Muscle of back (tissue), 11 donors: ENCODE data around the gene CHD9NB. TPM values are rescaled to one million over a fixed set of nuclear protein-coding genes. Genes with fewer than 3 reads are reported as not detected.

ENCODE experiments used
- DNase-seq, 3 donors: peaks; one replicate each; pipeline versions ENCODE4 v3.0.0 to v3.0.0-alpha.2; 2013
- polyA plus RNA-seq, 10 donors: library from polyadenylated mRNA; unstranded; fragments of 120-200 nt; gene quantifications; one replicate each; pipeline ENCODE4 v1.2.1, GENCODE V29; 2013; ENCODE audit not compliant: insufficient read length in 10 of 10

The CHD9NB gene
- polyA plus RNA-seq, 10 donors: 1.3 to 4.6 (median 2.3) TPM

GRCh38 chr16:53035176-53035942 is 17.3 kb downstream of the CHD9NB start:
- DNase-seq: no peak

- DNase-seq: no peak
These were observed 18.4 kb downstream of the CHD9NB start for GRCh38 chr16:53034306-53034705.

GRCh38 chr16:53031323-53031942 is 21.3 kb downstream of the CHD9NB start:
- DNase-seq: no peak

- no peak for DNase-seq
These were observed 22.7 kb downstream of the CHD9NB start for GRCh38 chr16:53029971-53030370.

GRCh38 chr16:53024045-53024444 is 28.7 kb downstream of the CHD9NB start:
- no peak for DNase-seq

- peak; percentile 42 to 83 (median 65) for DNase-seq
These were observed 30.3 kb downstream of the CHD9NB start for GRCh38 chr16:53022374-53022773.

GRCh38 chr16:53018834-53019416 is 33.8 kb downstream of the CHD9NB start:
- no peak for DNase-seq

GRCh38 chr16:53014287-53014686 is 38.4 kb downstream of the CHD9NB start:
- no peak for DNase-seq

GRCh38 chr16:53007095-53007494 is 45.6 kb downstream of the CHD9NB start:
- DNase-seq: no peak

- DNase-seq: no peak
These were observed 54.8 kb downstream of the CHD9NB start for GRCh38 chr16:52997922-52998321.

GRCh38 chr16:52994942-52995341 is 57.8 kb downstream of the CHD9NB start:
- no peak for DNase-seq

GRCh38 chr16:52993179-52993578 is 59.5 kb downstream of the CHD9NB start:
- DNase-seq: no peak

GRCh38 chr16:52991572-52991971 is 61.1 kb downstream of the CHD9NB start:
- DNase-seq: no peak

Other genes with a start within 250 kb of the CHD9NB start
- gene CHD9, start 2.1 kb upstream of the CHD9NB start, polyA plus RNA-seq: 10 to 100 TPM; 33.3 to 60.6 (median 46.6) TPM